OCI-M1 (cell line): ENCODE results near the gene PTPRN2.

ENCODE experiments used
- DNase-seq: peaks from one replicate; lab custom pipeline; 2025; lab: John Stamatoyannopoulos, UW

PTPRN2 gene

GRCh38 chr7:158602905-158603772 is 15.5 kb upstream of the PTPRN2 start:
- DNase-seq = no peak

- DNase-seq = no peak
Observed at GRCh38 chr7:158602041-158602440, 14.4 kb upstream of the PTPRN2 start.

- no peak for DNase-seq
Observed at GRCh38 chr7:158601090-158601489, 13.5 kb upstream of the PTPRN2 start.

- DNase-seq = no peak
Observed at GRCh38 chr7:158596745-158597144, 9.1 kb upstream of the PTPRN2 start.

GRCh38 chr7:158596309-158596708 is 8.7 kb upstream of the PTPRN2 start:
- no peak for DNase-seq

- no peak for DNase-seq
Observed at GRCh38 chr7:158595068-158595467, 7.4 kb upstream of the PTPRN2 start.

- DNase-seq = no peak
Observed at GRCh38 chr7:158592541-158592940, 4.9 kb upstream of the PTPRN2 start.

GRCh38 chr7:158591944-158592343 is 4.3 kb upstream of the PTPRN2 start:
- no peak for DNase-seq

GRCh38 chr7:158590181-158590530 is 2.5 kb upstream of the PTPRN2 start:
- DNase-seq = no peak

- DNase-seq = no peak
Observed at GRCh38 chr7:158589653-158590052, 2.0 kb upstream of the PTPRN2 start.

- DNase-seq = no peak
Observed at GRCh38 chr7:158588878-158589442, 1.3 kb upstream of the PTPRN2 start.

- DNase-seq = no peak
Observed at GRCh38 chr7:158588085-158588877, 658 bp upstream of the PTPRN2 start.

GRCh38 chr7:158586499-158587161 is 993 bp downstream of the PTPRN2 start:
- no peak for DNase-seq

GRCh38 chr7:158585721-158586498 is 1.7 kb downstream of the PTPRN2 start:
- no peak for DNase-seq

GRCh38 chr7:158584407-158584806 is 3.2 kb downstream of the PTPRN2 start:
- no peak for DNase-seq

GRCh38 chr7:158583810-158584209 is 3.8 kb downstream of the PTPRN2 start:
- no peak for DNase-seq

GRCh38 chr7:158583143-158583542 is 4.5 kb downstream of the PTPRN2 start:
- no peak for DNase-seq

- peak; percentile 22 for DNase-seq
Observed at GRCh38 chr7:158582089-158582456, 5.5 kb downstream of the PTPRN2 start.

- DNase-seq = no peak
Observed at GRCh38 chr7:158581440-158582088, 6.1 kb downstream of the PTPRN2 start.

GRCh38 chr7:158579662-158580646 is 7.7 kb downstream of the PTPRN2 start:
- DNase-seq = no peak
